GM19025 (cell line): ENCODE measurements around the gene PAX6.

ENCODE experiments used
- ATAC-seq: cut with Tn5 transposase; IDR thresholded peaks from one replicate; pipeline ENCODE4 v1.9.1; 2021; ENCODE audit warnings: mild to moderate bottlenecking, low read depth, moderate library complexity; ENCODE audit not compliant: unreplicated experiment

PAX6 gene

DNA sequence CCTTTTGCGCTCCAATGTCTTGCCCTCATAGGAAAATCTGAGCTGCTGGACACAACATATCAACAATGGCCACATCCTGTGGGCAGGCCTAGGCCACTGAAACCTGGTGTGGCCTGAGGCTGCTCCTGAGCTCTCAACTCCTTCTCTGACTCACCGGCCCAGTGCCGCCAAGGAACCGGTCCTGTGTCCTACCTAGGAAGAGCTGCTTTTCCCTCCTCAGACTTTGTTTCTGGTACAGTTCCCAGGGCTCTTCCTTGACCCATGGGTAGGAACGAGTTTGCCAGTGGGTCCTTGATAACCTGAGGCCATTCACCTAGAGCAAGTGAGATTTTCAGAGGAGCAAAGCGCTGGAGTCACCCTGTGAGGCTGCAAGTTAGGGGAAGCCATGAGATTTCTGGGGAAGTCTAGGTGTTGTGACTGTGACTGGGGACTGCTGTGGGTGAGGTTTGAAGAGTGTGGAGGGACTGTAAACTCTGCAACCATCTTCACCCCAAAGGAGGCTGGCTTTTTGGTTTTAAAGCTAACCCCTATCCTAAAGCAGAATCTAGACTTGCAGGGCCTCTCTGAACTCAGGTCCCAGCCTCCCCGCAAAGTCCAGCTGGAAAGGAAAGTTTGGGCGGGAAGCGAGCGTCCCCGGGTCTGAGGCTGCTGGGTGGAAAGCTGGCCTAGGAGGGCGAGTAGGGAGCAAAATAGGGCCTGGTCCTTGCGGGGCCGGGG is 12.0 kb upstream of the PAX6 start:
- no peak for ATAC-seq

DNA sequence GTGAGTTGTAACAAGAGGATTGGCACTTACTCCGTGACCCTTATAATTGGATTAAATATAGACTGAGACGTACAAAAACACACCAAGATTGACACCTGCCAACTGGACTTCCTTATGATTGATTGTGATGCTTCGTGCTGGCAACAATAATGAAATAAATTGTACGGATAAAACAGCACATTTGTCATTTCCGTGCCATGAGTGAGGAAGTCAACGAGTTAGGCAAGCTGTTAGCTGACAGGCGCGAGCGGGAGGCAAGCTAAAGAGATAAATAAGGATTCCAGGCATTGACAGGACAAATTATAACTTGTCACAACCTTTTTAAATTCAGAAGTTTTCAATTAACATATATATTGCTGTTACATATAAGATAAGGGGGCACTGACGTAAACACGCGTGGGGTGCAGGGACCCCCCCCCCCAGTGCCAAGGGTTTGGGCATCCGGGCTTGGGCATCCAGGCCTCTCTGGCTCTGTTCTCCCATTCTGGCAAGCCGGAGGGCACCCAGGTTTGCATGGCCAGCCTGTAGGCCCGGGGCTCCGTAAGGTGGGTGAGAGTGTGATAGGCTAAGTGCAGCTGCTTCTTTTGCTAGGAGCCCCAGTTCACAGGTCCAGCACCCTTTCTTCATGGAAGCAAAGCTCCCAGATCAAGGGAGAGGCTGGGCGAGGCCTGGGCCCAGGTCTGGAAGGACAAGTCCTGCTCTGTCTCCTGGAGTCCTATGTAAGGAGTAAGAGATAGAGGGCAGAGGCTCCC is 11.2 kb upstream of the PAX6 start:
- no peak for ATAC-seq

DNA sequence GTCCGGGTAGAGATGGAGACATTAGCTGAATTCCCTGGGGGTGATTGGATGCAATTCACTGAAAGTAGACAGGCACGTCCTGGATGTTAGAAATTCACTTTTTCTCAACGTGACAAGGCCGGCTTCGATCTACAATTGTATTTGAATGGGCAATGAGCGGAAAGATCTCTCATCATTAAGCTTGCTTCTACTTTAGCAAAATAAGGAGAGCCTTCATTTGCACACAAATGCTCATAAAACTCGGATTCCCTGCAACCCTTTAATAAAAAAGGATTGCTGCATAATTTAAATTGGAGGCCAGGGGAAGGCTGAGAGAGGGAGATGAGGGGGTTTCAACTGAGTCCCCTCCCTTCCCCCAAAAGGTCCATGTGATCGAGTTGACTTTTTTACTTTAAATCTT is 10.6 kb upstream of the PAX6 start:
- no peak for ATAC-seq

DNA sequence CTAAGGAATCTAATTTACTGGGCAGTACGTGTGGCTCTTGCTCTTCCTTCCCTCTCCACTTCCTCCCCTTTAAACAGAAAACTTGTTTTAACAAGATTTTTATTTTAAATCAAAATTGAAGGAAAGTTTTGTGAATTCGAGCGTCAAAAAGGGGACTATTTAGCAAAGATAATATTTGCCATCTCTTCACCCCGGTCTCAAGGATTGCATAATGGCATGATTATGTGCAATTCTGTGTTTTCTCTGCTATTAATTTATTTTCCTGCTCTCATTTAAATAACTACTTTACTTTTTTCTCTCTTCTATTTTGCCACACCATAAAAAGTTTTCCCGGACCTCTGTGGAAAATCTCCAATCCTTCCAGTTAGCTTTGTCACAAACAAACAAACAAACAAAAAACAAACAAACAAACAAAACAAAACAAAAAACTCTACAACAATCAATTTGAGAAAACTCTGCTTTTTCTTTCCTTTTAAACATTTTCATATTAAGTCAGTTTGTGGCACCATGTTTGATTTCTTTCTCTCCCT is 10.2 kb upstream of the PAX6 start:
- ATAC-seq = no peak

DNA sequence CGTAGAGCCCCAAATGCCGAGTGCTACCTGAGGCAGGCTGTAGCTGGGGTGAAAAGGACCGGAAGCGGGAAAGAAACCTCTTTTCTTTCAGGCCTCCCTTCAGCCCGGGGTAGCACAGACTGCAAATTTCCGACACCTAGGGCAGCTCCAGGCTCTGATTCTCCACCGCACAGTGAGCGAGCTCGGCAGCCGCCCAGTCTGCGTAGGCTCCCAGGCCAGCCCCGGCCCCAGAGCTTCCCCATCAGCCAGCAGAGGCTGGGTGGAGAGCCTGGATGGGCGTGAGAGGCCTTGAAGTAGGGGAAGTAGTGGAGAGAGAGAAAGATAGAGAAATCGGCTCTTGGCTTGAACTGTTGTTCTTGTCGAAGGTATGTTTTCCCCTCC is 9.3 kb upstream of the PAX6 start:
- ATAC-seq = no peak

DNA sequence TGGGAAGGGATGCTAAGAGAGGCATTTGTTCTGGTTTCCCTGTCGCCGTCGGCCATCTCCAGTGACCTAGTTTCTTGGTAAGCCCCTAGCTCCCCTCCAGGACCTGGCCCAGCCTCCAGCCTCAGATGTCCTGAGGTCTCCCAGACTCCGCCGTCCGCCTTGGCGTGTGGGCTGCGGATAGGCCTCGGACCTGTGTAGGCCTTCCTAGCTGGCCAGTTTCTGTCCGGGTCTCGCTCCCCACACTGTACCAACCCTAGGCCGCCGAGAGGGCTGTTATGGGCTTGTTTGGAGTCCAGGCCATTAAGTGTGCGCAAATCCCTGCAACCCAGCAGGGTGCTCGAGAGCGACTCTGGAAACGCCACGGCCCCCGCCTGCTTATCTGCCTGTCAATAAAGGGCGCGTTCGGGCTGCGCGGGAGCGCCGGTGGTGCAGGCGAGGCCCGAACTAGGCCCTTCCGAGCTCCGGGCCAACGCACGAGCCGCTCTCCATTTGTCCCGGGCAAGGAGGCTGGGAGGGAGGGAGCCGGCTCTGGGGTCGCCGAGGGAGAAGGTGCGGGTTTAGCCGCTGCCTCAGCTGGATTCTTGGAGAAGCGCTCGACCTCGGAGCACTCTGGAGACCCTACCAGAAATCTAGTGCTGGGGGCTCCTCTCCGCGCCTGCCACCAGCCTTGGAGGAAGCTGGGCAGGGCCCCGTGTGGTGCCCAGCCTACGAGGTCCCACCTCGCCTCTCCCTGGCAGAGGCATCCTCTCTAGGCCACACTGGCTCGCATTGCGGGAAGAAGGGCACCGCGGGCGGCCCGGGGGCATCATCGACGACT is 8.7 kb upstream of the PAX6 start:
- no peak for ATAC-seq

DNA sequence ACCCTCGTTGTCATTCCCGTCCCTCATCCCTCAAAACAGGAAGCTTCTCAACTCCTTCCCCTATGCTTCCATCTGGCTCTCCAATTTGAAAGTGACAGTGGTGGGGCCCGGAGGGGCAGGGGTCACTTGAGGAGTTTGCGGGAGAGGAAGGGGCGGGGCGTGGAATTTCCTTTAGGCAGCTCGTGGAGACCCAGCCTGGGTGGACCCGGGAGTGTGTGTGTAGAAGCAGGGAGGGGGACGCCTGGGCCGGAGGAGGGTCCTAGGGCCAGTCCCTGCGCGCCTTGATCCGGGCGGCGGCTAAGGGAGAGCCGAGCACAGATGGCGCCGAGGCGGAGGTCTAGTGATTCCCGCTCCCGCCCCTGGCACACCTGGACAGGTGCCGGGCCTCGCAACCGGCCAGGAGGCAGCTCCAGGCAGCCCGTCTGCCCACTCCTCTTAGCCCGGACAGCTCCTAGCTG is 7.8 kb upstream of the PAX6 start:
- no peak for ATAC-seq

- ATAC-seq = no peak
Observed at GRCh38 chr11:31818425-31818755, 7.3 kb upstream of the PAX6 start.

DNA sequence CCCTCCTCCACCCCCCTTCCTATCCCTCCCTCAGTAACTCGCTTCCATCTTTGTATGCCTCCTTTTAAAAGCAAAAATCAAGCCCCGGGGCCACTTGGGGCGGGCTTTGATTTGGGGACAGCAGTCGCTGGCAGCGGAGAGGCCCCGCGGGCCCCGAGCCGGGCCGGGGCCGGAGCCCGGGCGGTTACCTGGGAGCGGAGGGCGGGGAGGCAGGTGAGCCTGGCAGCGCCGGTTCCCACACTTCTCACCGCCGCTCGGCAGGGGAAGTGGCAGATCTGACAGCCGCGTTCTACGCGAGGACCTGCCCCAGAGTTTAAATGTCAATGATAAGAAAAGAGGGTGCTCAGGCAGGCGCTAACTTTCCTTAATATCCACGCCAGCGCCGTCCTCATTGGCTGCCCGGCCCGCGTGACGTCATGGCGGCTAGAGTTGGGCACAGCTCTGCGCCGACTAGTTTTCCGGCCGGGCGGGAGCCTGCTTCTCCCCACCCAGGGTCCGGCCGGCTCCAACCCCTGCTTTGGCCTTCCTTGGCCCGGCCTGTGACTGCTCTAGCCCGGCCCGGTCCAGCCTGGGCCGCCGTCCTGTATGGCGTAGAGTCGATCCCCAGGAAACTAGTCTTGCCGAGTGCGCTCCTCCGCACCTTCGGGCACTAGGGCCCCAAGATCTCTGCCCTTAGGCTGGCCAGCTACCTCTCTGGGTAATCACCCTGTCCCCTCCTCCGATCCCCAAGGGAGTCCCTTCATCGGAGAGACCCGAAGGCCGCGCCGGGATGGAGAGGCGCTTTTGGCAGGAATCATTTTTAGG is 6.7 kb upstream of the PAX6 start:
- ATAC-seq = no peak

DNA sequence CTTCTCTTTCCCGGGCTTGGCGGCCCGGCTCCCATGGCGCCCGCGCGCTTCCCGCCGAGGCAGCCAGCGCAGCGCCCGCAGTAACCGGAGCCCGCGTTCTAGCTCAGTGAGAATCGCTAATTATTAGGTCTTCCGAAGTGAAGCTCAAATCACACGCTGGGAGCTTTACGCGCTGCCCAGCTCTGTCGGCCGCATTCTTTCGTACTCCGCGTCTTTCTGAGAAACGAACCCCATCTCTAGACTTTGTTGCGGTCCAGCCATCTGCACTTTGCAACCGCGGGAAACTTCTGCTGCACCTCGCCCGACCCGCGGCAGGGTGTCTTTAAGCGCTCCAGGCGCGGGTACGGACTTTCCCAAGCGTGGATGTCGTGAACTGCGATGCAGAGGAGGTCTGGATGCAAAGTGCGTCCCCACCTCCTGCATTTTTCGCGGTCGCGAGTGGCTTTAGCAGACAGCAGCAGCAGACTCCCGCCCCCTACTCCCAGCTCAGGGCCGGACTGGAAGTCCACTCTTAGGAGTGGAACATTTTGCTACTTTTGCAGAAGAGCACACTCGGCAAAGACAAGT is 6.0 kb upstream of the PAX6 start:
- no peak for ATAC-seq

DNA sequence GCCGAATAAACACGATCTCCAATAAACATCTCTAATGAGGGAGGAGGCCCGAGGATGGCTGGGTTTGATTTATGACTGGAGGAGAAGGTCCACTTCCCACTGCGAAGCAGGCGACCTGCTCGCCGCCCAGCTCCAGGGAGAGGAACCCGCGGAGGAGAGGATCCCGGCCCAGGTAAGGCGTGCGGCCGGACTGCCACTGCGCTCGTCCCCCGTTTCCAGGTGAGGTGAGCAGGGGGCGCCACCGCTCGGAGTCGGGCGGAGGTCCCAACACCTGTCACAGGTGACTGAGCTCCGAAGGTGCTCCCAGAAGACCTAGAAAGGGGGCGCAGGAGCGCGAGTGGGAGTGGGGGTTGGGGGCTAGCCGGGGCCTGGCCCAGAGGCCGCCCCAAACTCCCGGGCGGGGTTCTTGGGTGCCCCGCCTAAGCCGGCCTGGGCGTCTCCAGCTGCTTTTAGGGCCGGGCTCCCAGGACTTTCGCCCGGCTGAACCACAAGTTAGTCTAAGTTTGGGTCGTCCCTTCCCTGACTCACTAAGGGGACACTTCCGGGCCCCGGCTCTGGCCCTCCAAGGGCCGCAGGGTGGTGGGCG is 5.4 kb upstream of the PAX6 start:
- ATAC-seq = no peak

DNA sequence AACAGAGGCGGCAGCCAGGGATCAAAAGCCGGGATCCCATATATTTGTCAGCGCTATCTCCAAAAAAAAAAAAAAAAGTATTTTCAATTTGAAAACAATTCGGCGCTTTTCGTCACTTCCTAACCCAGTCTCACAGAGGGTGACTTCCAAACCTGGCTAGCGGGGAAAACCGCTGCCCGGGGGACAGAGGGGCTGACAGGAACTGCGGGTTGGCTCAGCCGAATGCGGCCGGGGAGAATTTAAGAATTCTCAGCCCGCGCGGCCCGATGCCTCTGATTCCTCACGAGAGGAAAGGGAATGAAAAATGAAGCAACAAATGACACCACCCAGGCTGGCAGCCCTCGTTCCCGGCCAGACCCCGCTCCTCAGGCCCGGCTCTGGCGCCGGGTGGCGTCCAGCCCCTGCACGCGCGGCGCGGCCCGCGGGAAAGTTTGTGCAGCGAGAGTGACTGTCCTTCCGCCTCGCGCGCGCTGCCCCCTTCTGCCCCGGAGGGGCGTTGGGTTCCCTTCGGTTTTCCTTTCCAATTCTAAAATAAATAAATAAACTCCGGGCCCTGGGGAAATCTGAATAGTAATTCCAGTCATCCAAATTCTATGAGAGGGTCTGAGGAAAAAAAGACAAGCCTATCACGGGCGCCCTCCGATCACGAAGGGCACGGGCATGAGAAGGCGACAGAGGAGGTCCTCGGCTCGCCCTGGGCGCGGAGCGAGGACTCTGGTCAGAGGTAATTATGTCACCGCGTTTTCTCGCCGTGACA is 4.8 kb upstream of the PAX6 start:
- no peak for ATAC-seq

GRCh38 chr11:31814176-31814868 is 3.2 kb upstream of the PAX6 start:
- ATAC-seq = no peak

DNA sequence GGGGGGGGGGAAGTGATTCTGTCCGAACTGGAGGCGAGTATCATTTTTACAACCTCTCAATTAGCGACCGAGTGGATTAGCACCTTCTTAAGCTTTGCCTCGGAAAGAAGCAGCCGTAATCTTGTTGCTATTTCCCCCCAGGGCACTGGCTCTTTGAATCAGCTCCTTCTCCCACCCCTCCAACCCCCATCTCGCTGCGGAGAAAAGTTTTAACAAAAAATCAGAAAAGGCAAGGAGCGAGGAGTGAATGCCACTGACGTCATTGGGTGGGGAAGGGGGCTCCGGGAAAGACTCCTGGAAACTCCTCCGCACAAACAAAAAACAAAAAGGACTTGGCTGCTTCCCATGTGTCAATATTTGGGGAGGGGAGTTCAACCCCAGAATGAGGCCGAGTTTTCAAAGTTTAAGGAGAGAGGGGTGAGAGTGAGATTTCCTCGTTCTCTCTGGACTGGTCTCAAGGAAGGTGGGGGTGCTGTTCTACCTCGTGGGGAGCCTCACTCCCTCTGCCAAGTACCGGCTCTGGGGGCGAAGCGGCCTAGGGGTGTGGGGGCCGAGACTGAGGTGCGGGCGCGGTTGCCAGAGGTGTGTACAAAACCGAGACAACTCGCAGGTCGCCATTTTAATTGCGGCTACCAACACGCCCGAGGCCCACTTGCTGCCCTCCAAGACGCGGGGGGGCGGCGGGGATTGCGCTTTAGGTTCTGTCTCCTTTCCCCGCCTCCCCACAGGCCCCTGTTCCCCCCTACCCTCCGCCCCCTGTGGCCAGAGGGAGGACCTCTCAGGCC is 2.5 kb upstream of the PAX6 start:
- ATAC-seq = no peak

DNA sequence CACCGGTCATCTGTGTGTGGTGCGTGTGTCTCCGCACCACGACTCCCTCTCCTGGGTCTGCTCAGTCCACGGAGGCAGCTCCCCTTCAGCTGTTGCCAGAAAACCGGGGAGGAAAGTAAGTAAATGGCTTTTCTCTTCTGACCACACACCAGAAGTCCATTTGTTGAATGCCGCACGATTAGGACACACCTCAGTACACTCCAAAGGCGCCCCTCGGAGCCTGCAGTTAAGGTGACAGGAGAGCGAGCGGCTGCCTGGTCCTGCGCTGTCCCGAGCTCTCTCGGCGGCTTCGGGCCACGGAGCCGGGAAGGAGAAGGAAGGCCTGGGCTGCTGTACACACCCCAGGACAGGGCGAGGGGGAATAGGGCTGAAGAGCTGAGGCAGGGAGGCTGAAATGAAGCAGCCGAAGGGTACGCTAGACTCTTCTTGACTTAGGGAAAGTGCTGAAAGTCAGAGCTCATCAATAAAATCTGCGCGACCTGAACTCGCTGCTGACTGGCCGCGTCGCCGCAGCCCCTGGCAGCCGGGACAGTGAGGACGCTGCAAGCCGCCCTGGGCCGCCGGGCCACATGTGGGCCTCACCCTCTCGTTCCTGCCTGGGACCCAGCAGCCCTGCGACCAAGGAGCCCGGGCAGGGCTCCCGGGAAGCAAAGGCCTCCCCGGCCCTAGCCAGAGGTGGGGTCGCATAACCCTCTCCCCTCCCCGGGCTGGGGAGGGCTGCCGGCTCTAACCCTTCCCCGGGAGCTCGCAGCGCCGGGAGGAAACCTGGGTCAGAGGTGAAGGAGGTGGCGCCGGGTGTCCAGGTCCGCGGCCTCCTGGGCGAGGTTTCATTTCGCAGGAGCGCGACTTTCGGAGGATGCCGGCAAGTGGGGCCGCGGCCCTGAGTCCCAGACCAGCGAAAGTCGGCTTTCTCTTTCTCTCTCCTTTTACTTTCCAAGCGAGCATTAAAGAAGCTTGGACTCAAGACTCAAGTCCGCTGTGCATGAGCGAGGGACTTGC is 1.6 kb upstream of the PAX6 start:
- ATAC-seq = no peak
